ENCODE results near the gene SLC5A1.

The SLC5A1 gene

DNA sequence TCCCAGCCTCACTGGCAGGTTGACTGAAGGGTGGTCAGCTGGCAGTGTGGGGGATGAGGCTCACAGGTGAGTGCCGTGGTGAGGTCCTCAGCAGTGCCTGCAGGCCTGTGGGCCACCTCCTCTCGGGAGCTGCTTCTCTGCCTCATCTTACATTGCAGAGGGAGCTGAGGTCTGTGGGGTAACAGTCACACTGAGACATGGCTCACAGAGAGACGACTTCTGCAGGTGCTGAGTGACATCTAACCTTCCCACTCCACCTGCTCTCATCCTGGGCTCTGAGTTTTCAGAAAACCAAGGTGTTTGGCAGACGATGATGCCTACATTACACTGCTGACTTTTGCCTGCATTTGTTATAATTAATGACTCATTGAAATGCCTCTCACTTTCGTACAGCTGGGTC lies 8.8 kb upstream of the SLC5A1 start:
- H3K4me3 Mint-ChIP-seq = no peak overlapping the region
- no peaks in the 10 kb centered on the region for H3K9me3 Mint-ChIP-seq (ENCODE audit: low read depth)
- H3K4me1 Mint-ChIP-seq (ENCODE audit: low read depth) = no peaks in the 10 kb centered on the region
- H3K36me3 Mint-ChIP-seq = peaks cover 3% of the 10 kb centered on the region
- H3K27ac Mint-ChIP-seq = no peak overlapping the region
- peaks cover 7% of the 10 kb centered on the region for H3K27me3 Mint-ChIP-seq

DNA sequence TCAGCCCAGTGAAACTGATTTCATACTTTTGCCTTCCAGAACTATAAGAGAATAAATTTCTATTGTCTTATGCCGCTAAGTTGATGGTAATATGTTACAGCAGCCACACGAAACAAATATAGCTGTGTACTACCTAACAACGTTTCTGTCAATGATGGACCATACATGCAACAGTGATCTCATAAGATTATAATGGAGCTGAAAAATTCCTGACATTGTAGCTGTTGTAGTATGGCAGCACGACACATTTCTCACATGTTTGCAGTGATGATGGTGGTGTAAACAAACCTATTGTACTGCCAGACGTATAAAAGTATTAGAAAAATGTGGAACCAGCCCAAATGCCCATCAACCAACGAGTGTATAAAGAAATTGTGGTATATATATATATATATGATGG lies 5.8 kb upstream of the SLC5A1 start:
- Mint-ChIP-seq H3K9me3 (ENCODE audit: low read depth) (no peaks in the 10 kb centered on the region), H3K4me3 (no peak overlapping the region), H3K27ac (no peak overlapping the region), H3K4me1 (ENCODE audit: low read depth) (no peaks in the 10 kb centered on the region), H3K36me3 (peaks cover 3% of the 10 kb centered on the region), H3K27me3 (peaks cover 13% of the 10 kb centered on the region)

DNA sequence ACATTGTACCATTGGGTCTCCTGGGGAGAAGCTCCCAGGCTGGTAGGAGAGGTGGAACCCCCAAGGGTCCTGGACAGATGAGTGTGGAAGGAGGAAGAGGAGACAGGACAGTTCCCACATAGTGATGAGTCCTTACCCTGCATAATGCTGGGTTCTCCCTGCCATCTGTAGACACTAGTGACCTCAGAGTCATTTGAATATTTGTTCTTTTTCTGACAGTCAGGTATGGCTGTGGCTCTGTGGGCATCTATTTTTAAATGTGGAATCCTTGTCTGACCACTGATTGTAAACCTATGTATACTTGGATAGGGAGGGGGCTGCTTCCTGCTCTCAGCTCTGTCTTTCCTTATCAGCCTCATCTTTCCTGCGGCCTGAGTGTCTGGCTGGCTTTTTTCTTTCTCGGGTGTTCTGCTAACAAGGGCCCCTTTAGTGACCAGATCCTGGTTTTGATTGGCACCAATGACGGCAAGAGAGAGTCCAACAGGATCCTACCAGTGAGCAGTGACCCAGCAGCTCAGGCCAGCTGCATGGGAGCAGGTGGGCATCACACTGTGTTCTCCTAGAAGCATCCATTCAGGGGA lies 2.6 kb upstream of the SLC5A1 start:
- no peak overlapping the region for H3K4me3 Mint-ChIP-seq
- H3K4me1 Mint-ChIP-seq (ENCODE audit: low read depth) = no peaks in the 10 kb centered on the region
- no peaks in the 10 kb centered on the region for H3K36me3 Mint-ChIP-seq
- H3K27ac Mint-ChIP-seq = no peak overlapping the region
- H3K27me3 Mint-ChIP-seq = peaks cover 21% of the 10 kb centered on the region
- no peaks in the 10 kb centered on the region for H3K9me3 Mint-ChIP-seq (ENCODE audit: low read depth)

GRCh38 chr22:32043391-32043790 lies 330 bp downstream of the SLC5A1 start:
- no peaks in the 10 kb centered on the region for H3K36me3 Mint-ChIP-seq
- H3K27me3 Mint-ChIP-seq = peaks cover 27% of the 10 kb centered on the region
- no peaks in the 10 kb centered on the region for H3K4me1 Mint-ChIP-seq (ENCODE audit: low read depth)
- no peaks in the 10 kb centered on the region for H3K9me3 Mint-ChIP-seq (ENCODE audit: low read depth)
- H3K27ac Mint-ChIP-seq = no peak overlapping the region
- no peak overlapping the region for H3K4me3 Mint-ChIP-seq

DNA sequence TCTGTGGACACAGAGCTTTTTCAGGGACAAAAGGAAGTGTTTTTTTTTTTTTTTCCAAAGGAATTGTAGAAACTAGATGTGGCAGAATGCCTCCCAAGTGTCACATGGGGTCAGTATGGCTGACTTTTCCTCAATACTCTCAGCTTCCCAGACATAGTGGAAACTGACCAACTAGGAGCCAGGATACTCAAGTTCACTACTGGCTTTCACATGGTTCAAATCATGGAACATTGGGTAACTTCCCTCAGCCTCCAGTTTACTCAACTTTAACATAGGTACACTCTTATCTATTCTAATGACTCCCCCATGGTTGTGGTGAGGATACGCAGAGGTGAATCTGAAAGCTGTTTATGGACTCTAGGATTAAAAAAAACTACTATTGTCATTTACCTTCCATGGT lies 1.4 kb downstream of the SLC5A1 start:
- Mint-ChIP-seq H3K27ac (no peak overlapping the region), H3K4me3 (no peak overlapping the region), H3K4me1 (ENCODE audit: low read depth) (no peaks in the 10 kb centered on the region), H3K9me3 (ENCODE audit: low read depth) (no peaks in the 10 kb centered on the region), H3K27me3 (peaks cover 27% of the 10 kb centered on the region), H3K36me3 (no peaks in the 10 kb centered on the region)

DNA sequence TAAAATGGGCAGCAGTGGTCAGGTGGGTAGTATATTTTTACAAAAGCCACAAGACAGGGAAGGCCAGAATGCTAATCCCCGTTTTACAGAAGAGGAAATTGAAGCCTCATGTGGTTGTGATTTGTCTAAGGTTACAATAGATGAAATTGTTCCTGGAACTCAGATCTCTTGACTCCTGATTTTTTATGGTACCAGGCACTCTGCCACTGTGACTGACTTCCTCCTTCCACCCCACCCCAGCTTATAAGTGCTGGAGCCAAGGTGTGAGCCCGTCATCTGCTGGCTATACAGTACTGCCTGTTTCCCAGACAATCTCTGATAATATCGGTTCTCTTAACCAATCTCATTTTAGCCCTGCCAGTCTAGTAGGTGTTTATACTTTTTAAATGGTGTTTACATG lies 1.9 kb downstream of the SLC5A1 start:
- Mint-ChIP-seq H3K36me3 (no peaks in the 10 kb centered on the region), H3K9me3 (ENCODE audit: low read depth) (no peaks in the 10 kb centered on the region), H3K27ac (no peak overlapping the region), H3K4me1 (ENCODE audit: low read depth) (no peaks in the 10 kb centered on the region), H3K27me3 (peaks cover 28% of the 10 kb centered on the region), H3K4me3 (no peak overlapping the region)

DNA sequence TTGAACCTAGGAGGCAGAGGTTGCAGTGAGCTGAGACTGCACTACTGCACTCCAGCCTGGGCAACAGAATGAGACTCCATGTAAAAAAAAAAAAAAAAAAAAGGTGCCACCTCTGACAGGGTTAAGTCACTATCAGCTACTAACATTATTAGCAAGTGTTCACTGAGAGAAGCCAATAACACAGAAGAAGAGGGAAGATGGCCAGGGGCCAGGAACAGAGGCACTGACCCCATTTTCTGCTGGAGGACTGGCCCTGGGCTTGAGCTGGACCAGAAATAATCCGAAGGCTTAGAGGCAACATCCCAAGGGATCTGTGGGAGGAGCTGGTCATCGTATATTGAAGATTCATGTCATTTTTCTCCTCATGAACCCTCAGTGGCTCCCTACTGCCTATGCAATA lies 5.0 kb downstream of the SLC5A1 start:
- Mint-ChIP-seq H3K4me1 (ENCODE audit: low read depth) (peaks cover 14% of the 10 kb centered on the region), H3K4me3 (no peak overlapping the region), H3K9me3 (ENCODE audit: low read depth) (no peaks in the 10 kb centered on the region), H3K27me3 (peaks cover 19% of the 10 kb centered on the region), H3K36me3 (no peaks in the 10 kb centered on the region), H3K27ac (no peak overlapping the region)

DNA sequence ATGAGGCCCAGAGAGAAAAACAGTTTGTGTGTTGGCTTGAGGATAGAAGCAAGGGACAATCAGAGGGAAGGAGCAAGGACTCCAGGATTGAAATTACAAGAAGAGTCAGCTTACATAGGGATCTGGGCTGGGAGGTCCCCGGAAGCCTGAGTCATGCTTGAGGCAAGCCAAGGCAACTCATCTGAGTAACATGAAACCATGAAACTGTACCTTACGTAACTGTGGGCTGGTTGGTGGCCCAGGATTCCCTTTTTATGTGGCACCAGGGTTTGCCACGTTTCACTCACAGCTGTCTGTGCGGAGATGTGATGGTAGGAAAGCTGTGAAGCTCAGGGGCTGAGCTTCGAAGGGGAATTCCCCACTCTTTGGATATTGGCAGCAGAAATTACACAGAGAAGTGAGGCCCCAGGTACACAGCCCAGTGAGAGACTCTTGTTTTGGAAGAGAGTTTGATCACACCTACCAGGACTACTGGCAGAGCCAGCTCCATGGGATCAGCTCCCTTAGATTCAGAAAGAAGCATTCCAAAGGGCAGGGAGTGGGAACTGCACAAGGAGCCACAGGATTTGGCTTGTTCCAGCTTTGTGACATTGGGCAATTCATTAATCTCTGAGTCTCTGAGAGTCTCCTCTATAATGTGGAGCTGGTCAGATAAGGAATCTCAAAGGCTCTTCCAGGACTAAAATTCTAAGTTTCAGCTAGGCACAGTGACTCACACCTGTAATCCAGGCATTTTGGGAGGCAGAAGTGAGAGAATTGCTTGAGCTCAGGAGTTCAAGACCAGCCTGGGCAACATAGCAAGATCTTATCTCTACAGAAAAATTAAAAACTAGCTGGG lies 7.8 kb downstream of the SLC5A1 start:
- Mint-ChIP-seq H3K4me3 (no peak overlapping the region), H3K27ac (no peak overlapping the region), H3K4me1 (ENCODE audit: low read depth) (peaks cover 14% of the 10 kb centered on the region), H3K9me3 (ENCODE audit: low read depth) (no peaks in the 10 kb centered on the region), H3K27me3 (peaks cover 12% of the 10 kb centered on the region), H3K36me3 (no peaks in the 10 kb centered on the region)

- Mint-ChIP-seq H3K9me3 (ENCODE audit: low read depth) (no peaks in the 10 kb centered on the region), H3K36me3 (no peaks in the 10 kb centered on the region), H3K4me3 (no peak overlapping the region), H3K27ac (no peak overlapping the region), H3K4me1 (ENCODE audit: low read depth) (peaks cover 14% of the 10 kb centered on the region), H3K27me3 (peaks cover 6% of the 10 kb centered on the region)
Observed at GRCh38 chr22:32052244-32052643, 9.2 kb downstream of the SLC5A1 start.

DNA sequence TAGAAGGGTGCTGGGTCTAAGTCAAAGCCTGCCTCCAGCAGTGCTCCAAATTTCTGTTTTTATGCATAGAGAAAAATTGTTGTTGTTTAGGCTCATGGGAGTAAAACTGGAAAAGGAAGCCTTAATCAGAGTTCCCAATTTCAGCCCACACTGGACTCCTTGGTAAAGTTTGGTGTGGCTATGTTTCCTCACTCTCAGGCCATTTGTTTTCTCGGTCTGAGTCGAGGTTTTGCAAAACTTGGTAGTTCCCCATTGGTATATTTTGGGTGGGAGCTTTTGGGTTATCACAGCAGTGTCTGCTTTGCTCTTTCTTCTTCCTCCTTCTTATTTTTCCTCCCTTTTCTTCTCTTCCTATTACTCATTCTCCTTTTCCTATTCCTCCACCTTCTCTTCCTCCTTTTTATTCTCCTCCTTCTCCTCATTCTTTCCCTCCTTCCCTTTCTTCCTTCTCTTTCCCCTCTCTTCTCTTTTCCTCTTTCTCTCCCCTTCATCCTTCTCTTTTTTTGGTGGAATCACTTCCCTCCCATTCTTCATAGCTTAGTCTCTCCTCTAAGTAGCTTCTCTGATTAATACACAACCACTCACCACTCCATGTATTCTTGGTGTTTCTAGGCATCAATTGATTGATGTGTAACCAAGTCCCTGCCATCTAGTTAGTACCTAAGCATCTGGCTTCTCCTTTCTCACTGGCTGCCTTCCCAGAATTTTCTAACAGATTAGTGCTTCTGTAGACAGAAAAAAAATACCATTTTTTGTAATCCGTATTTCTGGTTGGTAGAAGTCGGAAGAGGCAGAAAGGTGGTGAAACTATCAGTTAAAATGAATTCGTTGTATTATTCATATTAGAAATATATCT lies 10.1 kb downstream of the SLC5A1 start:
- Mint-ChIP-seq H3K27me3 (peaks cover 7% of the 10 kb centered on the region), H3K36me3 (no peaks in the 10 kb centered on the region), H3K4me1 (ENCODE audit: low read depth) (peaks cover 14% of the 10 kb centered on the region), H3K4me3 (no peak overlapping the region), H3K27ac (no peak overlapping the region), H3K9me3 (ENCODE audit: low read depth) (no peaks in the 10 kb centered on the region)

GRCh38 chr22:32055069-32055468 lies 12.0 kb downstream of the SLC5A1 start:
- Mint-ChIP-seq H3K9me3 (ENCODE audit: low read depth) (no peaks in the 10 kb centered on the region), H3K27me3 (peaks cover 1% of the 10 kb centered on the region), H3K36me3 (no peaks in the 10 kb centered on the region), H3K4me1 (ENCODE audit: low read depth) (peaks cover 14% of the 10 kb centered on the region), H3K27ac (no peak overlapping the region), H3K4me3 (no peak overlapping the region)

DNA sequence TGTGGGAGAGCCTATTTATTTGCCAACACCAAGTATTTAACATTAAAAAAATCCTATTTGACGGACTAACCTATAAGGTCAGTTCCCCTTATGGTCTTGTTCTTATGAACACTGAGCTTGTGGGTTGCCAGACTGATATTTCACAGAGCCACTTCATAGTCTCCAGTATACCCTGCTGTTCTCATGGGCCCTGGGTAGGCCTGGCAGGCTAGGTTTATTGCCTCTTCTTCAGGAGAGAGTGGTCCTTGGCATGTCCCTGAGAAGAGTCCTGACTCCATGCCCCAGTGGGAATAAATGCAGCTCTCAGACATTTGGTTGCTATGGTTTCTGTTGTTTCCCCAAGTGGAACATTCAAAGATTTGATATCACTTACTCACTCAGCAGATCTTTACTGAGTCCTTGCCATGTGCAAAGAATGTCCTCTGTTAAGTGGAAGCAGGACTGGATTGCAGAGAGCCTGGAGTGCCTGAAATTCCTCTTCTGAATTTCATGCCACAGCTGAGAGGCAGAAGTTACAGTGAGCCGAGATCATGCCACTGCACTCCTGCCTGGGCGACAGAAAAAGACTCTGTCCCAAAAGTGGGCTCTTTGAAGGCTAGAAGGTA lies 15.7 kb downstream of the SLC5A1 start:
- H3K27ac Mint-ChIP-seq = no peak overlapping the region
- no peak overlapping the region for H3K4me3 Mint-ChIP-seq
- no peaks in the 10 kb centered on the region for H3K4me1 Mint-ChIP-seq (ENCODE audit: low read depth)
- no peaks in the 10 kb centered on the region for H3K9me3 Mint-ChIP-seq (ENCODE audit: low read depth)
- H3K27me3 Mint-ChIP-seq = peaks cover 10% of the 10 kb centered on the region
- peaks cover 3% of the 10 kb centered on the region for H3K36me3 Mint-ChIP-seq

DNA sequence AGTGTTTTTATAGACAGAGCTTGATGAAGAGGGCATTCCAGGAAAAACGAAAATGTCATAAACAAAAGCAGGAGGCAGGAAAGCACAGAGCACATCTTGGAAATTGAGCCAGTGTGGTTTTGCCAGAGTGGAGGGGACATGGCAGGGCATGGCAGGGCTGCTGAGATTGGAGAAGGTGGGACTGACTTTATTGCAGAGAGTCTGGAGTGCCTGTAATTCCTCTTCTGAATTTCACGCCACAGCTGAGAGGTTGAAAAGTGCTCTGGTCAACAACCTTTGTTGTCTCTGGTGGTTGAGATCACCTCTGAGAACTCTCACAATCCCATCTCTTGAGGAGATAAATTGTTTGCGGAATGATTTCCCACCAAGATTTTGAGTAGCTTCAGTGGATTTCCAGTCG lies 16.4 kb downstream of the SLC5A1 start:
- Mint-ChIP-seq H3K27me3 (peaks cover 10% of the 10 kb centered on the region), H3K4me3 (no peak overlapping the region), H3K9me3 (ENCODE audit: low read depth) (no peaks in the 10 kb centered on the region), H3K27ac (no peak overlapping the region), H3K36me3 (peaks cover 3% of the 10 kb centered on the region), H3K4me1 (ENCODE audit: low read depth) (no peaks in the 10 kb centered on the region)

DNA sequence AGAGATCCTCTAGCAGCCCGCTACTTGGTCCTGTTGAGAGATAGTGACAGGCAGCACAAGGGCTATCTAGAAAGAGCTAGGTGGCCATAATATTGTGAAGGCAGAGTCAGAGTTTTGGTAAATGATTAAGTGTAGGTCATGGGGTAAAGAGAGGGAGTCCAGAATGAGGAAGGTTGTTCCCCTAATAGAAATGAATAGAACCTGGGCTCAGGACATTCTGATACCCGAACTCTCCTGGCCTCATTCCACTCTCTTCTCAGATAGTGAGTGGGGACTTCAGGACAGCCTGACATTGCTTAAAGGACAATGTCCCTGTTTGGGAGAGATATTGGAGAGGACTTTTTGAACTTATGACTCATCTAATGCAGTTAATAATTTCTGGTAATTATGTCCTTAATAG lies 20.6 kb downstream of the SLC5A1 start:
- Mint-ChIP-seq H3K27ac (no peak overlapping the region), H3K27me3 (peaks cover 11% of the 10 kb centered on the region), H3K9me3 (ENCODE audit: low read depth) (no peaks in the 10 kb centered on the region), H3K4me3 (no peak overlapping the region), H3K36me3 (peaks cover 3% of the 10 kb centered on the region), H3K4me1 (ENCODE audit: low read depth) (no peaks in the 10 kb centered on the region)

DNA sequence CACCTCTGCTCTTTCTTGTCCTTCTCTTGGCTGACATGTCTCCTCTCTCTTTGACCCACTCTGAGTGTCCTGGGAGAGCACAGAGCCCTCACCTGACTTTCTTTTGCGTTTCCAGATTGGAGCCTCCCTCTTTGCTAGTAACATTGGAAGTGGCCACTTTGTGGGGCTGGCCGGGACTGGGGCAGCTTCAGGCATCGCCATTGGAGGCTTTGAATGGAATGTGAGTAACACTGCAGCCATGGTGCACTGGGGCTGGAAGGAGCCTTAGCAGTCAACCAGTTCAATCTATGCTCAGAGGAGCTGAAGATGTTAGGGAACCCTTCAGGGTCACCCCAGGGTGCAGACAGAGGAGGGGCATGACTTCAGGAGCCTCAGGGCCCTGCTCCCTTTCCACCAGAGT lies 23.8 kb downstream of the SLC5A1 start:
- Mint-ChIP-seq H3K36me3 (peaks cover 3% of the 10 kb centered on the region), H3K4me3 (no peak overlapping the region), H3K4me1 (ENCODE audit: low read depth) (no peaks in the 10 kb centered on the region), H3K27me3 (peaks cover 6% of the 10 kb centered on the region), H3K27ac (no peak overlapping the region), H3K9me3 (ENCODE audit: low read depth) (no peaks in the 10 kb centered on the region)
